Heart right ventricle (tissue), 16 donors: Measurements from ENCODE around the gene TP63. TPM values are rescaled to one million over a fixed set of nuclear protein-coding genes. Genes with fewer than 3 reads are reported as not detected.

Experiments
- ATAC-seq, 8 donors: fragments of 200-7000 bp; cut with Tn5 transposase; one replicate each; pipeline ENCODE4 v1.9.1; 2020; ENCODE audit warnings: mild to moderate bottlenecking in 8 of 8, moderate library complexity in 8 of 8, moderate number of reproducible peaks in 1 of 8
- DNase-seq, 2 donors: peaks; one replicate each; pipeline ENCODE4 v3.0.0-alpha.2; 2020
- H3K27ac ChIP-seq, 10 donors: fragments of 200-600 bp; sonication (generic) in 2 of 10; one replicate each; pipeline versions ENCODE4 v1.5.0 to v1.8.0; 2020 to 2022; ENCODE audit warnings: mild to moderate bottlenecking in 3 of 10
- H3K27me3 ChIP-seq, 7 donors: fragments of 200-600 bp; one replicate each; pipeline ENCODE4 v1.8.0; 2021 to 2022; ENCODE audit warnings: mild to moderate bottlenecking in 2 of 7
- H3K36me3 ChIP-seq, 9 donors: fragments of 200-600 bp; sonication (generic) in 1 of 9; one replicate each; pipeline versions ENCODE4 v1.5.0 to v1.8.0; 2020 to 2022; ENCODE audit warnings: mild to moderate bottlenecking in 2 of 9
- H3K4me1 ChIP-seq, 9 donors: fragments of 200-600 bp; sonication (generic) in 1 of 9; one replicate each; pipeline versions ENCODE4 v1.5.0 to v1.8.0; 2020 to 2022; ENCODE audit warnings: mild to moderate bottlenecking in 4 of 9
- H3K4me3 ChIP-seq, 10 donors: fragments of 200-600 bp; sonication (generic) in 2 of 10; one replicate each; pipeline versions ENCODE4 v1.5.0 to v1.8.0; 2020 to 2022; ENCODE audit warnings: mild to moderate bottlenecking in 7 of 10, moderate library complexity in 2 of 10
- H3K9me3 ChIP-seq, 11 donors: fragments of 200-600 bp in 10 of 11; sonication (generic) in 2 of 11; one replicate each; pipeline versions ENCODE4 v1.5.0 to v1.8.0; 2013 to 2022; ENCODE audit warnings: mild to moderate bottlenecking in 2 of 11, control low read depth in 1 of 11, moderate library complexity in 1 of 11
- WGBS, 2 donors: extraction: QIAGEN DNeasy Blood & Tissue Kit; methylation state at CpG; one replicate each; pipeline ENCODE4 v1.1.7; 2013; ENCODE audit warnings: inconsistent platforms in 1 of 2; 5-methylcytosine and 5-hydroxymethylcytosine counted together
- intact Hi-C, 10 donors: fragments of 100-400 bp; cut with DNase I; formaldehyde crosslinking; loops; one replicate each; pipeline versions ENCODE4 v1.11.1 to v1.14.2; 2022
- polyA plus RNA-seq, 2 donors: library from polyadenylated mRNA; stranded (reverse); fragments of 200-250 nt; gene quantifications; one replicate each; pipeline ENCODE4 v1.2.3, GENCODE V29; 2013
- total RNA-seq, 10 donors: library from RNA; stranded (reverse); fragmentation: NEBNext Ultra II Directional in 3 of 10; extraction: Animal tissue kit (Norgen Biotek cat#: 25700) in 3 of 10; gene quantifications; one replicate each; pipeline versions ENCODE4 v1.2.1 to v1.2.4, GENCODE V29; 2021 to 2023
- TF ChIP-seq, protein P1 (sequence below), 9 donors: fragments of 200-600 bp; sonication (generic) in 2 of 9; IDR thresholded peaks; one replicate each; pipeline versions ENCODE4 v1.5.0 to v1.8.0; 2021 to 2022; ENCODE audit warnings: antibody characterized with exemption in 9 of 9, mild to moderate bottlenecking in 5 of 9, moderate library complexity in 1 of 9
- donor health status: Arrhythmogenic right ventricular cardiomyopathy.
- donor health status: ischemic (EF 13 %, LVEDD 7.1; RV severe dilation, severe dysfunction).
- donor health status: healthy with polysubstance abuse.
- donor health status: DM: no; HTN: yes; CAD: no.
- donor health status: DM: no; HTN: no; CAD: no.
- donor health status: ischemic (EF 25% LVEDD 6.9; RV normal size, moderate dysfunction).
- donor health status: ischemic (EF 25% LVEDD 5.7; RV mildly dilated, moderate dysfunction).
- donor health status: healthy.
- donor health status: DM: yes; HTN: yes; CAD: no.
- donor health status: Ischemic cardiomyopathy.
- donor health status: ischemic (EF 35%, LVEDD 5.7; RV mildly dilated, moderate dysfunction).
- donor health status: nonischemic (EF 11% LVEDD 7.7; RV severe dilation, severe dysfunction).
- donor health status: DM: yes; HTN: yes; CAD: no.
- donor health status: PGD.
- donor health status: ischemic (EF 29% LVEDD 5.4; RV normal size, mild dysfunction).
- donor health status: nonischemic (EF 23%, LVEDD 6.1; RV moderate dilation, normal function).

Gene TP63
- total and polyA plus RNA-seq, 12 donors: 0.07 to 1.5 (median 0.49) TPM

- intact Hi-C loops: no loop called here
- H3K4me1 ChIP-seq: peaks cover 0 to 5% (median 0%) of the 10 kb centered on the region in 9 donors
- H3K27ac ChIP-seq: peak overlapping the region in 1 of 10 donors; percentile 54
- peaks cover 0 to 10% (median 0%) of the 10 kb centered on the region in 11 donors for H3K9me3 ChIP-seq
- peaks cover 0 to 4% (median 0%) of the 10 kb centered on the region in 7 donors for H3K27me3 ChIP-seq
- ATAC-seq: no peak
- DNase-seq: no peak
- H3K4me3 ChIP-seq: no peak overlapping the region
- TF ChIP-seq, protein P1, sequence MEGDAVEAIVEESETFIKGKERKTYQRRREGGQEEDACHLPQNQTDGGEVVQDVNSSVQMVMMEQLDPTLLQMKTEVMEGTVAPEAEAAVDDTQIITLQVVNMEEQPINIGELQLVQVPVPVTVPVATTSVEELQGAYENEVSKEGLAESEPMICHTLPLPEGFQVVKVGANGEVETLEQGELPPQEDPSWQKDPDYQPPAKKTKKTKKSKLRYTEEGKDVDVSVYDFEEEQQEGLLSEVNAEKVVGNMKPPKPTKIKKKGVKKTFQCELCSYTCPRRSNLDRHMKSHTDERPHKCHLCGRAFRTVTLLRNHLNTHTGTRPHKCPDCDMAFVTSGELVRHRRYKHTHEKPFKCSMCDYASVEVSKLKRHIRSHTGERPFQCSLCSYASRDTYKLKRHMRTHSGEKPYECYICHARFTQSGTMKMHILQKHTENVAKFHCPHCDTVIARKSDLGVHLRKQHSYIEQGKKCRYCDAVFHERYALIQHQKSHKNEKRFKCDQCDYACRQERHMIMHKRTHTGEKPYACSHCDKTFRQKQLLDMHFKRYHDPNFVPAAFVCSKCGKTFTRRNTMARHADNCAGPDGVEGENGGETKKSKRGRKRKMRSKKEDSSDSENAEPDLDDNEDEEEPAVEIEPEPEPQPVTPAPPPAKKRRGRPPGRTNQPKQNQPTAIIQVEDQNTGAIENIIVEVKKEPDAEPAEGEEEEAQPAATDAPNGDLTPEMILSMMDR (IDR thresholded peaks at IDR 0.05): no peak
- H3K36me3 ChIP-seq: no peaks in the 10 kb centered on the region
Observed at GRCh38 chr3:189587664-189588040, 43.5 kb upstream of the TP63 start.

- ATAC-seq (no peak), DNase-seq (no peak)
- TF ChIP-seq, protein P1 (IDR thresholded peaks at IDR 0.05): no peak
- Histone ChIP-seq H3K27me3 (peaks cover 0 to 4% (median 0%) of the 10 kb centered on the region in 7 donors), H3K4me3 (no peak overlapping the region), H3K4me1 (peaks cover 0 to 5% (median 0%) of the 10 kb centered on the region in 9 donors), H3K27ac (peak overlapping the region in 1 of 10 donors; percentile 54), H3K9me3 (peaks cover 0 to 12% (median 0%) of the 10 kb centered on the region in 11 donors), H3K36me3 (no peaks in the 10 kb centered on the region)
- WGBS, 2 donors: 58 to 60% methylated on average over 1 of the region's 1 CpG
- intact Hi-C loops: no loop called here
Observed at GRCh38 chr3:189588070-189588469, 43.1 kb upstream of the TP63 start.

DNA sequence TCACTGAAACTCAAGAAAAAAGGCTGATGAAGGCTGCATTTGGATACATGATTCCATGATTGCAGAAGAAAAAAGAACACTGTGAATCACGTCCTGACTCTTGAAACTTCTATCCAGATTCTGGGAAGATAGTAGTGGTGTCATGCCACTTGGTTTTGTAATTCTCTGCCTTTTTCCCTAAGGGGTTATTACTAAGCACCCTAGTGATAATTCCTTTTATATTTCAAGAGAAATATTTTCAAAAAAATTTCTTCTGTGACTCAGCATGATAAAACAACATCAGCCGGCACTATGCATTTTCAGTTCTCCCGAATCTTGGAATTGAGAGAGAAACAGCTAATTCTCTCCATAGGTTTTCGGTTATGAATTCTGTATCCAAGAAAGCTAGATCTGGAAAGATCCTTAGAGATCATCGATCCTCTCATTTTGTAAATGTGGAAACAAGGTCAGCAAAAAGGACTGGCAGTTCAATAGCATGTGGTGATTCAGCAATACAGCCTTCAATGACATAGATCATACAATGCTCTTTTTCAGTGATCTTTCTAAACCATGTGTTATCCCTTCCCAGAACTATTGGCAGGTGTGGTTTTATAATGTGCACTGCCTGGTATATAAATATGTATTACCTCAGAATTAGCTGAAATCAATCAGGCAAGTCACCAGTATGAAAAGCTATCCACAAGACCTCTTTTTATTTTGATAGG is 42.6 kb upstream of the TP63 start:
- no peak overlapping the region for H3K4me3 ChIP-seq
- peak in 1 of 8 donors; percentile 85 for ATAC-seq
- peaks cover 0 to 5% (median 0%) of the 10 kb centered on the region in 9 donors for H3K4me1 ChIP-seq
- intact Hi-C loops: no loop called here
- 68 to 72% methylated on average over 5 of the region's 5 CpGs for WGBS, 2 donors
- DNase-seq: no peak
- H3K27me3 ChIP-seq: peaks cover 0 to 4% (median 0%) of the 10 kb centered on the region in 7 donors
- peaks cover 0 to 18% (median 0%) of the 10 kb centered on the region in 11 donors for H3K9me3 ChIP-seq
- TF ChIP-seq, protein P1 (IDR thresholded peaks at IDR 0.05): no peak
- no peaks in the 10 kb centered on the region for H3K36me3 ChIP-seq
- H3K27ac ChIP-seq: peak overlapping the region in 1 of 10 donors; percentile 16

DNA sequence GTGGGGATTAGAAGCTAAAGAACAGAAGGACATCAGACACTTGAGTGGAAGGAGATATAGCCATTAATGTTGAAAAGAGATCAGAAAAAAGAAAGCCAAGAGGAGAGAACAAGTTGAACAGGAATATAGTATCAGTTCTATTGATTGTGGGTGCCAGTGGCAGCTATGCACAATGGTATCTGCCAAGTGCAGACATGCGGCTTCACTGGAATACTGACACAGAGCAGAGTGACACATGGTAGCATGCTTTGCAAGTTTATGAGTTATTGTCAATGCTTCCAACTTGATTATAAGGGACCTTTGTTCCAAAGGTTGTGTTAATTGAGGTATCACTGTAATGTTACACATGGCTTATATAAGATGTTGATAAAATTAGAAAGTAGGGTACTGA is 42.0 kb upstream of the TP63 start:
- TF ChIP-seq, protein P1 (IDR thresholded peaks at IDR 0.05): no peak
- H3K27ac ChIP-seq: peak overlapping the region in 1 of 10 donors; percentile 16

More for the DNA sequence above, 42.0 kb upstream of the TP63 start:
- 81 to 88% methylated on average over 1 of the region's 1 CpG for WGBS, 2 donors
- H3K4me3 ChIP-seq: no peak overlapping the region
- peaks cover 0 to 20% (median 0%) of the 10 kb centered on the region in 11 donors for H3K9me3 ChIP-seq
- ATAC-seq: no peak
- H3K27me3 ChIP-seq: peaks cover 0 to 4% (median 0%) of the 10 kb centered on the region in 7 donors
- intact Hi-C loops: no loop called here
- peaks cover 0 to 5% (median 0%) of the 10 kb centered on the region in 9 donors for H3K4me1 ChIP-seq
- no peaks in the 10 kb centered on the region for H3K36me3 ChIP-seq
- no peak for DNase-seq
